ENCODE results near the gene HS6ST3.
"Not testable (repeated sequence)": the region's sequence is repeated elsewhere in the genome, so short reads cannot be mapped to it uniquely, and the experiment has no call there.

The HS6ST3 gene

GRCh38 chr13:96454466-96454865, 364.6 kb downstream of the HS6ST3 start:
- no peak for DNase-seq

DNA sequence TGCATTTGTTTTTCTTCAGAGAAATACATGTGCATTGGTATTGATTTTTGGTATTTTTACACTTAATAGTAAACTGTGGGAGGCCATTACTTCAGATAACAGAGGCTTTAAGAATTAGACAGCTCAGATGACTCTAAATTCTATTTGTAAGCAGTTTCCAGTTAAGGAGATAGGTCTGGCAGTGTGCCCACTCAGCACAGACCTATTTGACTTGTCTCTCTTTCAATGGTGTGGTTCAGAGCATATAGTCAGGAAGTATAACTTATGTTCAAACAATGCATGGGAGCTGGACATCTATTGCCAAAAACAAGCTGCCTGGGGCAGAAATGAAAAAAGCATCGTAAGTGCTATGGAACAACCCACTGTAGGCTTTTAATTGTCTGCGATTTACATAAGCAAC, 370.7 kb downstream of the HS6ST3 start:
- DNase-seq = no peak

DNA sequence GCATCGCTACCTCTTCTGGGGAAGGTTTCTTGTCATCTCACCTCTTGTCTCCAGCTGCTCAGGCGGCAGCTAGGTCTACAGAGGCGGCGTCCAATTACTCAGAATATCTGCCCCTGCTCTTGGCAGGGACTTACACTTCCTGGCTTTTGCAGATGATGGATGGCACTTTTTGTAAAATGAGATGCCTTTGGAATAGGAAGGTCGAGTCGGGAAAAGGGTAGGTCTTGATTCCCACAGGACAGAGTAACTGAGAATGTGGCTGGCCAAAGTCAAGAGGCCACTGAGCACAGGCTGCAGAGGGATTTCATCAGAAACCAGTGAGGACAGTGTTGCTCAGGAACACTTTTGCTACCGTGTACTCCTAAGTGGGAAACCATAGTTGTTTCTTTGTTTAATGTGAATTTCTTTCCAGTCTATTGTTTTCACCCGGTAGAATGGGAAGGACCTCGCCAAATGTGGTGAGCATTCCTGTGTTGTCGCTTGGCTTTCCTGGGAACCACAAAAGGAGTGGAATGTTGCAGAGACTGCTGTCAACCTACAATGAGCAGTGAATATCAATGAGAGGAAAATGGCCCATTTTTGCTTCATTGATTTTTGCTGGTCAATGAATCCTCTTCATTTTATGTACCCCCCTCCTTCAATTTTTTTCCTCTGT, 383.7 kb downstream of the HS6ST3 start:
- DNase-seq = no peak

GRCh38 chr13:96474181-96474557, 384.3 kb downstream of the HS6ST3 start:
- DNase-seq = no peak

- no peak for DNase-seq
Measured at GRCh38 chr13:96475103-96475502, 385.2 kb downstream of the HS6ST3 start.

DNA sequence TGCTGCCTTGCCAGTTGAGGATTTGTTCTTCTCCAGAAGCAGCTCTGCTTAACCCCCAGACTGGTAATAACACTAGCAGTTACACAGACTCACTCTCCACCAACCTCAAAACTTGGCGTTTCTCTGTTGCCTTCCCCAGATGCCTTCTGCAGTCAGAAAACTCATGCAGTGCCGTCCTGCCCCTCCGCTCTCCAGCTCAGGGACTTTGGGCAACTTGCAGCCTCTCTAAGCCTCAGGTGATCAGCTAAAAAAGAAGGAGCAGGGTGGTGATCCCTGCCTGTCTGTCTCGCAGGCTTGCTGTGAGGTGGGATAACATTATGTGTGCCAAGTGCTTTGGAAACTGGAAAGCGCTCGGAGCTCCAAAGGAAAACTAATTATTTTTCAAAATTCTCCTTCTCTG, 391.6 kb downstream of the HS6ST3 start:
- no peak for DNase-seq

- DNase-seq = no peak
Measured at GRCh38 chr13:96490496-96490989, 400.6 kb downstream of the HS6ST3 start.

DNA sequence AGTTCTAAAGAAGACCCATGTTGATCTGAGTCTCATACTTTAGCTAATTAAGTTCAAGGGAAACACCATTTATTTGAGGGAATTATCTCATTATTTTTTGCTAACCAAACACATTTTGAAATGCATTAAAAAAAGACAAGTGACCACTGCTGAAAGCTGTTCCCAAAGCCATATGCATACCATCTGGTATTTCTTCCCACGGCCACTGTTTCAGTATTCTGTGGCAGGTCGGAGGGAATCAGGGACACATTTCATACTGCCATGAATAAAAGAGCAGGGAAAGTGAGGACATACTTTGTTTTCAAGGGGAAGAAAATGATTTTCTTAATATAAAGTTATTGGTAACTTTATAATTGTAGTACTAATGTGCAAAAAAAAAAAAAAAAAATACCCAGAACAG, 401.2 kb downstream of the HS6ST3 start:
- no peak for DNase-seq

DNA sequence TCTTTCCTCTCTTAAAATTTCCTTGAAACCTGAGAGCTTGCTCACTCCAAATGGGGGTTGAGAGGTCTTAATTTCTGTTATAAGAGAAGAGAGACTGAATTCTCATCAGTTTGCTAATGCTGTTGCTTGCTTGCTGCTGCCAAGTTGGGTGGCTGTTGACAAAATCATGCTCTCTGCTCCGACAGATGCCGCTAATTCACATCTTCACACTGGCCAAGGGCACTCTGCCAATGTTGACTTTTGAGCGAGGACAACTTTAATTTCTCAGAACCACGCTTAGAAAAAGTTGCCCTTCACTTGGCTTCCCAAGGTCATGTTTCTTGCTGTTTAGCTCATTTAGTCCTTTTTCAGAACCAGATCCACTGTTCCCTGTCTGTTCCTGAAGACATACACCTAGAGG, 402.9 kb downstream of the HS6ST3 start:
- DNase-seq = no peak

- no peak for DNase-seq
Measured at GRCh38 chr13:96499656-96500055, 409.7 kb downstream of the HS6ST3 start.

DNA sequence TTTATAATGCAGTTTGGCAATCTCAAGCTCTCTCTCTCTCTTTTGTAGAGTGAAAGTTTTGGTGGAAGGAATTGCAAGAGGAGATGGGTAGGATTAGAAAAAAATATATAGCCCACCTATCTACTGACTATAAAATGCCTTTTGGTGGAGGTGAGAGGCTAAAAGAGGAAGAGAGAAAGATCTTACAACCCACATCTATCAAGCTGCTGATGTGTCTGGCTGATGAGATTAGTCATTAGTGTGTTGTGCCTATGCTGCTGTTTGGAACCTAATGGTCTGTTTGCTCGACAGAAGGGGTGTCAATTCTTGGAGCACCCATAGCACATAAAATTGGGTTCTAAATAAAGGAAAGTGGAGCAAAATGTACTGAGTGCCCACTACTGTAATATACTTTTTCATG, 411.0 kb downstream of the HS6ST3 start:
- DNase-seq = no peak

- no peak for DNase-seq
Measured at GRCh38 chr13:96503481-96503880, 413.6 kb downstream of the HS6ST3 start.

GRCh38 chr13:96511587-96511986, 421.7 kb downstream of the HS6ST3 start:
- DNase-seq = no peak

DNA sequence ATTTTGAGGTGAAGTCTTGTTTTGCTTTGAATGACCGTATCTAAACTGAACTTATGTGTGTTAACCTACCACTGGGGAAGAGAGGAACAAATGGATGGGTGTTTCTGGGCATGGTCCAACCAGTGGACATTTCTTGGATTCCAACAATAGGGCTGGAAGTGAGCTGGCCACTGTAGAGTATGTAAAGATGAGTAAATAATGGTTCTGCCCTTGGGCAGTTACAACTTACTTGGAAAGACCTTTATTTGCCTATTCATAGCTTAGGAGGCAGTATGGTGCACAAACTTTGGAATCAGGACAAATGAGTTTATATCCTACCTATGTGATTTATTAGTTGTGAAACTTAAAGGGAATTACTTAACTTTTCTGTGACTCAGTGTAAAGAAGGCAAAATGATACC, 429.5 kb downstream of the HS6ST3 start:
- DNase-seq = no peak

DNA sequence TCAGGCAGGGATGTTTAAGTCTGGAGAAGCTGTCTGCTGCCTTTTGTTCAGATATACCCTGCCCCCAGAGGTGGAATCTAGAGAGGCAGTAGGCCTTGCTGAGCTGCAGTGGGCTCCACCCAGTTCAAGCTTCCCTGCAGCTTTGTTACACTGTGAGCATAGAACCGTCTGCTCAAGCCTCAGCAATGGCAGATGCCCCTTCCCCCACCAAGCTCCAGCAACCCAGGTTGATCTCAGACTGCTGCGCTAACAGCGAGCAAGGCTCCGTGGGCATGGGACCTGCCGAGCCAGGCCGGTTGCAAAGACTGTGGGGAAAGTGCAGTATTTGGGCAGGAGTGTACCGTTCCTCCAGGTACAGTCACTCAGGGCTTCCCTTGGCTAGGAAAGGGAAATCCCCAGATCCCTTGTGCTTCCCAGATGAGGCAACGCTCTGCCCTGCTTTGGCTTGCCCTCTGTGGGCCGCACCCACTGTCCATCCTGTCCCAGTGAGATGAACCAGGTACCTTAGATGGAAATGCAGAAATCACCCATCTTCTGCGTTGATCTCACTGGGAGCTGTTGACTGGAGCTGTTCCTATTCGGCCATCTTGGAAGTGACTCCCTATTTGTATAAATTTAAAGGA, 434.6 kb downstream of the HS6ST3 start:
- DNase-seq = not testable (repeated sequence)

- DNase-seq = no peak
Measured at GRCh38 chr13:96525715-96526114, 435.8 kb downstream of the HS6ST3 start.

- DNase-seq = no peak
Measured at GRCh38 chr13:96527497-96527896, 437.6 kb downstream of the HS6ST3 start.

- DNase-seq = no peak
Measured at GRCh38 chr13:96532804-96533203, 442.9 kb downstream of the HS6ST3 start.

GRCh38 chr13:96533408-96533807, 443.5 kb downstream of the HS6ST3 start:
- no peak for DNase-seq

GRCh38 chr13:96539791-96540190, 449.9 kb downstream of the HS6ST3 start:
- no peak for DNase-seq

- peak; percentile 24 for DNase-seq
Measured at GRCh38 chr13:96540670-96541069, 450.8 kb downstream of the HS6ST3 start.

DNA sequence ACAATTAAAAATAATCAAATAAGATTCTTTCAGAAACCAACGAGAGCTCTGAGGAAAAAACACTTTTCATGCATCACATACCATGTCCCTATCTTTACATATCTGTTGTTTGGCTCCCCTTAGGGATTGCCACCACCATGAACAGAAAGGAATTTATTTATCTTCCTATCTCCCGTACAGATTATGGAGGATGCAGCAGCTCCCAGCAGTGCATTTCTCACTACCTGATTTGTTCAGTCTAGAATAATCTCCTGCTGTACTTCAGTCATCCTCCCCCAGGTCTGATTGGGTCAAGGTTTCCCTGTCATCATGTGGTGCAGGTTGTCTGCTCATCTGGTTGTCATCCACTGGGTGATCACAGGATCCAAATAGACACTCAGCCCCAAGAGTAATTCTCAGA, 453.1 kb downstream of the HS6ST3 start:
- no peak for DNase-seq

GRCh38 chr13:96544957-96545356, 455.1 kb downstream of the HS6ST3 start:
- no peak for DNase-seq

DNA sequence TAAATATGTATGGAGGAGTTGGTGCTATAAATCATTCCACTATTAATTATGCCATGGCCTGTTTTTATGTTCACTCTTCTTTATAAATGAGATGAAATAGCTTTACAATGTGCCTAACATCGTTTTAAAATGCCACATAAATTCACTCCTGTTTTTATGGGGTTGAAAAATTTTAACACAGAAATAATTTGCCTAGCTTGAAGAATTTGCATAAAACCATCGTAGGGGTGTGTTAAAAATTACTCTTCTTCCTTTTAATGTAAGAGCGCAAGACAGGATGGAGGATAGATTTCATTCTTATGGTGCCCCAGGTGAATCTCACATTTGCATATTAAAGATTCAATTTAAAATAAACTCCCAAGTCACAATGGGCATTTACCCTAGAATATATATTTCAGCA, 456.6 kb downstream of the HS6ST3 start:
- no peak for DNase-seq

- no peak for DNase-seq
Measured at GRCh38 chr13:96551546-96551945, 461.6 kb downstream of the HS6ST3 start.

Data from NCI-H524 treated with DMSO at 0.1 percent for 48 hours (cell line).